ENCODE results near the gene CXCL16. TPM values are rescaled to one million over a fixed set of nuclear protein-coding genes. Genes with fewer than 3 reads are reported as not detected.

Gene CXCL16
- total RNA-seq, 1 experiment from 2014 or later: 4.0 TPM

DNA sequence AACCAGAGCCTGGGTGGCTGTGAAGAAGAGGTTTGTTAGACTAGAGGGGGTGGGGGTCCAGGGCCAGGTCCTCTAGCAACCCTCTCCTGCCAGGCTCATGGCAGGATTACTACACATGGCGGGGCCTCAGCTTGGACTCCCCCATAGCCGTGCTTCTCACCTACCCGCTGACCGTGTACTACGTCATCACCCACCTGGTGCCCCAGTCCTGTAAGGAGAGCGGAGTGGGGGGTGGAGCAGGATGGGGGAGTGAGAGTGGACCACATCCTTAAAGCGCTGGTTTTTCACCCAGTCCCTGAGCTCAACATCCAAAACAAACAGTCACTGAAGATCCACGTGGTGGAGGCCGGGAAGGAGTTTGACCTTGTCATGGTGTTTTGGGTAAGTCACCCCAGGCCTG is 4.2 kb upstream of the CXCL16 start:
- H3K27ac ChIP-seq (ENCODE audit: low read depth, low read length, poor library complexity, severe bottlenecking): no peak overlapping the region
- CTCF ChIA-PET: interaction anchor here (0.6 kb wide), 1 partner anchor 126 kb away, joined by 7 read pairs; no protein-coding TSS in a partner anchor
- intact Hi-C loops (cut with micrococcal nuclease; ENCODE audit: unreplicated experiment): no loop called here
- POLR2A ChIA-PET (ENCODE audit: low non-redundant PET): no interaction called here
- no TSS peak for BruUV-seq (replicated peaks)
- H3K9me3 ChIP-seq (ENCODE audit: low read depth, low read length, poor library complexity, severe bottlenecking): no peaks in the 10 kb centered on the region
- no peak overlapping the region for H3K4me3 ChIP-seq (ENCODE audit: low read depth, low read length, poor library complexity, severe bottlenecking)
- peaks cover 16% of the 10 kb centered on the region for H3K27me3 ChIP-seq (replicated peaks; ENCODE audit: insufficient read depth, low read depth, low read length, poor library complexity)
- no peaks in the 10 kb centered on the region for H3K36me3 ChIP-seq (ENCODE audit: insufficient read depth, low read length, poor library complexity, severe bottlenecking)
- peaks cover 7% of the 10 kb centered on the region for H3K4me1 ChIP-seq (ENCODE audit: insufficient read depth, low read length, poor library complexity, severe bottlenecking)
- no peak for TF ChIP-seq EZH2 (IDR thresholded peaks at IDR 0.05; ENCODE audit: borderline replicate concordance, low read depth, low read length, poor library complexity, severe bottlenecking)
- no peak for DNase-seq (ENCODE audit: low spot score)

GRCh38 chr17:4743216-4743615 is 3.5 kb upstream of the CXCL16 start:
- BruUV-seq (replicated peaks): no TSS peak
- H3K36me3 ChIP-seq (ENCODE audit: insufficient read depth, low read length, poor library complexity, severe bottlenecking): no peaks in the 10 kb centered on the region
- H3K27me3 ChIP-seq (replicated peaks; ENCODE audit: insufficient read depth, low read depth, low read length, poor library complexity): peaks cover 16% of the 10 kb centered on the region
- no peak overlapping the region for H3K4me3 ChIP-seq (ENCODE audit: low read depth, low read length, poor library complexity, severe bottlenecking)
- intact Hi-C loops (cut with micrococcal nuclease; ENCODE audit: unreplicated experiment): no loop called here
- ChIA-PET CTCF (no interaction called here), POLR2A (ENCODE audit: low non-redundant PET) (no interaction called here)
- no peak overlapping the region for H3K27ac ChIP-seq (ENCODE audit: low read depth, low read length, poor library complexity, severe bottlenecking)
- TF ChIP-seq EZH2 (IDR thresholded peaks at IDR 0.05; ENCODE audit: borderline replicate concordance, low read depth, low read length, poor library complexity, severe bottlenecking): no peak
- TF ChIP-seq CTCF (conservative IDR thresholded peaks at IDR 0.05; ENCODE audit: low read depth, low read length): no peak
- no peaks in the 10 kb centered on the region for H3K9me3 ChIP-seq (ENCODE audit: low read depth, low read length, poor library complexity, severe bottlenecking)
- no peak for DNase-seq (ENCODE audit: low spot score)
- peaks cover 8% of the 10 kb centered on the region for H3K4me1 ChIP-seq (ENCODE audit: insufficient read depth, low read length, poor library complexity, severe bottlenecking)

DNA sequence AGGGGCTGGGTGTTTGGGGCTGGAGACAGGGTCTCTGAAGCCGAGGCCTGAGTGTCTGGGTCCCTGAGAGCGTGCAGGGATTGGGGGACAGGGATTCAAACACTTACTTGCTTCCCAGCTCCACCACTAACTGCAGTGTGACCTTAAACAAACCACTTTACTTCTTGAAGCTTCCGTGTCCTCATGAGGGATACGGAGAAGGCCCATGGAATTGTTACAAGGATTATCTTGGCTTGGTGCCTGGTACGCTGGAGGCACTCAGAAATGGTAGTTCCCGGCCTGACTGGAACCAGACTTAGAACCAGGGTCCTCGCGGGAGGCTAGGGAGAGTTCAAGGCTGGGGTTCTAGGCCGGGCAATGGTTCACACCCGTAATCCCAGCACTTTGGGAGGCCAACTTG is 2.9 kb upstream of the CXCL16 start:
- no peak overlapping the region for H3K27ac ChIP-seq (ENCODE audit: low read depth, low read length, poor library complexity, severe bottlenecking)
- ChIA-PET POLR2A (ENCODE audit: low non-redundant PET) (no interaction called here), CTCF (no interaction called here)
- H3K36me3 ChIP-seq (ENCODE audit: insufficient read depth, low read length, poor library complexity, severe bottlenecking): no peaks in the 10 kb centered on the region
- BruUV-seq (replicated peaks): no TSS peak
- no peak for DNase-seq (ENCODE audit: low spot score)
- no peak overlapping the region for H3K4me3 ChIP-seq (ENCODE audit: low read depth, low read length, poor library complexity, severe bottlenecking)
- intact Hi-C loops (cut with micrococcal nuclease; ENCODE audit: unreplicated experiment): no loop called here
- peaks cover 13% of the 10 kb centered on the region for H3K27me3 ChIP-seq (replicated peaks; ENCODE audit: insufficient read depth, low read depth, low read length, poor library complexity)
- H3K9me3 ChIP-seq (ENCODE audit: low read depth, low read length, poor library complexity, severe bottlenecking): no peaks in the 10 kb centered on the region
- peaks cover 8% of the 10 kb centered on the region for H3K4me1 ChIP-seq (ENCODE audit: insufficient read depth, low read length, poor library complexity, severe bottlenecking)
- no peak for TF ChIP-seq CTCF (conservative IDR thresholded peaks at IDR 0.05; ENCODE audit: low read depth, low read length)
- no peak for TF ChIP-seq EZH2 (IDR thresholded peaks at IDR 0.05; ENCODE audit: borderline replicate concordance, low read depth, low read length, poor library complexity, severe bottlenecking)

DNA sequence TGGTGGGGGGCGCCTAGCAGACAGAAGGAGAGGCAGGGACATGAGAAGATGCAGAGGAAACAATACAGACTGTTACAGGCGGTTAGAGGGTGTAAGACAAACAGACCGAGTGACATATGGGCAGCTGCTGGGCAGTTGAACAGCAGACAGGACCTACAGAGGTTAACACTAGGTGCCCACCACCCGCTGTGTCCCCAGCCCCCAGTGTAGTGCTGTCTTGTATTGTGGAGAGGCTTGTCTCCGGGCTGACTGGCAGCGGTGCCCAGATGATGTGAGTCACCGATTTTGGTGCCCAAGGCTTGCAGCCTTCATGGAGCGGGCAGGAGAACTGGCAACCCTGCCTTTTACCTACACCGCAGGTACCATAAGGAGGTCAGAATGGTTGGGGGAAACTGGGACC is 2.4 kb upstream of the CXCL16 start:
- intact Hi-C loops (cut with micrococcal nuclease; ENCODE audit: unreplicated experiment): no loop called here
- CTCF ChIA-PET: no interaction called here

More for the DNA sequence above, 2.4 kb upstream of the CXCL16 start:
- POLR2A ChIA-PET (ENCODE audit: low non-redundant PET): no interaction called here
- no TSS peak for BruUV-seq (replicated peaks)
- Histone ChIP-seq H3K36me3 (ENCODE audit: insufficient read depth, low read length, poor library complexity, severe bottlenecking) (no peaks in the 10 kb centered on the region), H3K4me1 (ENCODE audit: insufficient read depth, low read length, poor library complexity, severe bottlenecking) (peaks cover 8% of the 10 kb centered on the region), H3K27ac (ENCODE audit: low read depth, low read length, poor library complexity, severe bottlenecking) (no peak overlapping the region), H3K27me3 (replicated peaks; ENCODE audit: insufficient read depth, low read depth, low read length, poor library complexity) (peaks cover 13% of the 10 kb centered on the region), H3K9me3 (ENCODE audit: low read depth, low read length, poor library complexity, severe bottlenecking) (no peaks in the 10 kb centered on the region), H3K4me3 (ENCODE audit: low read depth, low read length, poor library complexity, severe bottlenecking) (no peak overlapping the region)
- TF ChIP-seq EZH2 (IDR thresholded peaks at IDR 0.05; ENCODE audit: borderline replicate concordance, low read depth, low read length, poor library complexity, severe bottlenecking) (no peak), CTCF (conservative IDR thresholded peaks at IDR 0.05; ENCODE audit: low read depth, low read length) (no peak)
- no peak for DNase-seq (ENCODE audit: low spot score)

Data from A673 (cell line).